Stimulated activated memory B cell treated with anti-CD40 and anti-IgM and Interleukin-4, amounts not matched to agents 10 μg/mL and 1 μg/mL and 100 μg/mL, for 72 hours (primary cell): ENCODE measurements around the gene FOXN3.

Source experiments
- ATAC-seq: fragments of 150-1000 bp; cut with Tn5 transposase; 2 replicates; pipeline ENCODE4 v1.10.0; 2021
- H3K27ac Mint-ChIP-seq: one replicate; pipeline ENCODE4 v1.8.0; 2022; ENCODE audit warnings: mild to moderate bottlenecking, mixed read lengths
- H3K27me3 Mint-ChIP-seq: one replicate; pipeline ENCODE4 v1.8.0; 2022; ENCODE audit warnings: mixed read lengths
- H3K36me3 Mint-ChIP-seq: one replicate; pipeline ENCODE4 v1.8.0; 2022; ENCODE audit warnings: mixed read lengths
- H3K4me1 Mint-ChIP-seq: one replicate; pipeline ENCODE4 v1.8.0; 2022; ENCODE audit warnings: mixed read lengths
- H3K4me3 Mint-ChIP-seq: one replicate; pipeline ENCODE4 v1.8.0; 2022; ENCODE audit warnings: mild to moderate bottlenecking, moderate library complexity, mixed read lengths
- H3K9me3 Mint-ChIP-seq: one replicate; pipeline ENCODE4 v1.8.0; 2022; ENCODE audit warnings: mixed read lengths

The FOXN3 gene

DNA sequence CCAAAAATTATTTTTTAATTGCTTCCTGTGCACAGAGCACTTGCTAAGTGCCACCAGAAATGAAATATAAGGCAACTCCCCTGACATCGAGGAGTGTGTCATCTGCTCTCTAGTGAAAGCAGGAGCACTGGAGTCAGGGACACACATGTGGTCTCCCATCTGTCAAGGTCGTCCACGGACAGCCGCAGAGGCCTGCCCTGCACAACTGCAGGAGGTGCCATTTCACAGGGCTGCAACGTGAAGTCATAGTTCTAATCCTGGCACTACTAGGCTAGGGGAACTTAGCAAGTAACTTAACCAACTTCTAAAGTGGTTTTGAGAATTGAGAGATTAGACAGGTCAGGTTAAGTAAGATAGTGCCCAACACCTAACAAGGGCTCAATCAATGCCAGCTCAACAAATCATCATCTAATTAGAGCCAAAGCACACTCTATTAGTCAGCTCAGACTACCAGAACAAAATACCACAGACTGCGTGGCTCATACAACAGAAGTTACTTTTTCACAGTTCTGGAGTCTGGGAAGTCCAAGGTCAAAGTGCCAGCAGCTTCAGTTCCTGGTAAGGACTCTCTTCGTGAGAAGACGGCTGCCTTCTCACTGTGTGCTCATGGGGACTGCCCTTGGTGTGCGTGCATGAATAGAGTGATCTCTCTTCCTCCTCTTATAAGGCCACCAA lies 30.7 kb downstream of the FOXN3 start:
- H3K9me3 Mint-ChIP-seq, result no peaks in the 10 kb centered on the region
- peak overlapping the region; percentile 94 for H3K27ac Mint-ChIP-seq
- peaks cover 34% of the 10 kb centered on the region for H3K36me3 Mint-ChIP-seq
- H3K4me3 Mint-ChIP-seq, result no peak overlapping the region
- H3K4me1 Mint-ChIP-seq, result peaks cover 81% of the 10 kb centered on the region
- peak; percentile 67 for ATAC-seq
- H3K27me3 Mint-ChIP-seq, result no peaks in the 10 kb centered on the region

DNA sequence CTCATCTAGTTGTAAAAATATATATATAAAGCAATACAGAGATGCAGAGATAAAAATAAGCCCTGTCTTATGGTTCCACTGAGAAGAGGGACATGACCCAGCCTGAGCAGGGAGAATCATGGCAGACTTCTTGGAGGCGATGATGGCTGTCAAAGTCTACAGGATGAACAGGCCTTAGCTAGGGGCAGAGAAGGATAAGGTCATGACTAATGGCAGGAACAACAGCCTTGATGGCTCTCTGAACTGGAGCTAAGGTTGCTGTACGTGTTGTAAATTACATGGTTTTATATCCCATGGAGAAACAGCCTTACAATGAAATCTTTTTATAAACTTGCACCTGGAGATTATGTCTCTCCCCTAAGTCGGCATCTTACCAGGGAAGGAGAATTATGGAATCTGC lies 32.4 kb downstream of the FOXN3 start:
- Mint-ChIP-seq H3K27me3 (no peaks in the 10 kb centered on the region), H3K27ac (peak overlapping the region; percentile 94), H3K4me3 (peak overlapping the region; percentile 61), H3K9me3 (peaks cover 4% of the 10 kb centered on the region), H3K4me1 (peaks cover 80% of the 10 kb centered on the region), H3K36me3 (peaks cover 42% of the 10 kb centered on the region)
- no peak for ATAC-seq

DNA sequence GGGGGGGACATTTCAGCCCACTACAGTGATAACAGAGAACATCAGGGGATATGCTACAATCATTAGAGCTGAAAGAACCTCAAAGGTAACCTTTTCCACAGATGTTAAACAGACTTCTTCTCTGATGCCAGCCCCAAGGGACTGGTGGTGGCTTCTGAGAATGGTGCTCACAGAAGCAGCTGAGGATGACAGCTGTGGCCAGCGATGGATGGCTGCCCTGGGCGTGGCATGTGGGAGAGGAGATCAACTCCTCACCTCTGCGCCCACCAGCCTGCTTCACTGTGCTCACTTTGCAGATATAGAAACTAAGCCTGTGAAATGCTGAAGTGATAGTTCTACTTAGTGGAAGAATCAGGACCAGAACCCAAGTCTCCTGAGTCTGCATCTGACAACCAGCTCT lies 33.0 kb downstream of the FOXN3 start:
- Mint-ChIP-seq H3K27ac (peak overlapping the region; percentile 94), H3K27me3 (no peaks in the 10 kb centered on the region), H3K4me3 (peak overlapping the region; percentile 61), H3K4me1 (peaks cover 77% of the 10 kb centered on the region), H3K9me3 (peaks cover 4% of the 10 kb centered on the region), H3K36me3 (peaks cover 39% of the 10 kb centered on the region)
- ATAC-seq, result peak; percentile 97

DNA sequence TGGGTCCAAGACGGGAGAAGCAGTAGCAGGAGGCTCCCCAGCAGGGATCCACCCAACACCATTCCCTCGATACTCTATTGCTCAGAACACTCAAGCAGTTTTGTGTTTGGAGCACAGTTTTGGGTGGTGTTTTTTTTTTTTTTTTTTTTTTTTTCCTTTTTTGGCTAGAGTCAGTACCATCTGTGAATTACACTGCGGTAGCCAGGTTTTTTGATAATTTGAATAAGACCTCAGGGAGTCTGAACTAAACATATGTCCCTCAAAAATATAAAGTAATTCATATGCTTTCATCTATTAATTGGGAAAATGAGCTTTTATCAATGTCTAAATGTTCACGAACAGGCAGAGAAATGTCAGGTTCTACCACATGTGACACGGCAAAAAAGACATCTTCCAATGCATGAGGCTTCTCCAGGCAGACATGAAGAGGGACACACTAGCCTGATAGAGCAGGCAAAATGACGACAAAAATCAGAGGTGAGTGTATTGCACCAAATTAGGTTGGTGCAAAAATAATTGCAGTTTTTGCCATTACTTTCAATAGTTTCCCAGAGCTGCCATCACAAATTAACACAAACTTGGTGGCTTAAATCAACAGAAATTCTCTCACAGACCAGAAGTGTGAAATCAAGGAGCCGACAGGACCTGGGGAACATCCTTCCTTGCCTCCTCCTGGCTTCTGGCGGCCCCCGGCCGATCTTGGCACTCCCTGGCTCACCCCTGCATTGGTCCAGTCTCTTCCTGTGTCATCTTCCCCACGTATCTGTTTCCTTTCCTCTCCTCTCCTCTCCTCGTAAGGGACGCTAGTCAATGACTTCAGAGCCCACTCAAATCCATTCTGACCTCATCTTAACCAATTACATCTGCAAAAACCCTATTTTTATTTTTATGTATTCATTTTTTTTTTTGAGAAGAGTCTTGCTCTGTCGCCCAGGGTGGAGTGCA lies 33.9 kb downstream of the FOXN3 start:
- peak; percentile 21 for ATAC-seq
- Mint-ChIP-seq H3K9me3 (peaks cover 4% of the 10 kb centered on the region), H3K4me3 (peak overlapping the region; percentile 61), H3K27me3 (no peaks in the 10 kb centered on the region), H3K36me3 (peaks cover 37% of the 10 kb centered on the region), H3K27ac (peak overlapping the region; percentile 94), H3K4me1 (peaks cover 77% of the 10 kb centered on the region)

DNA sequence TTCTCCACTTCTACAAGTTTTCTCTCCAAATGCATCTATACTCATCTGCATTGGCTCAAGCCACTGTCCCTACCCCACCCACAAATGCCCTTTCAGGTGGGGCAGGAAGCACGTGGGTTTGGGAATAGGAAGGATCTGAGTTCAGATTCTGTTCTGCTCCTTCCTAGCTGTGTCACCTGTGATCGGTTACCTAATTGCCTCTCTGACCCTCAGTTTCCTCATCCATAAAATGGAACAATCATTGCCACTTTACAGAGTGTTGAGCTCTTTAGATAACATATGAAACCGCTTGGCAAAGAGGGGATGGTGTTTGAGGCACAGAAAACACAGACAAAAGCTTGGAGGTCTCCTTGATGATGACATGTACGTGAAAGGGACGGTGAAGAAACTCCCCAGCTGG lies 34.5 kb downstream of the FOXN3 start:
- no peak for ATAC-seq
- Mint-ChIP-seq H3K4me1 (peaks cover 77% of the 10 kb centered on the region), H3K27ac (peak overlapping the region; percentile 94), H3K36me3 (peaks cover 31% of the 10 kb centered on the region), H3K27me3 (no peaks in the 10 kb centered on the region), H3K4me3 (peak overlapping the region; percentile 38), H3K9me3 (peaks cover 4% of the 10 kb centered on the region)

DNA sequence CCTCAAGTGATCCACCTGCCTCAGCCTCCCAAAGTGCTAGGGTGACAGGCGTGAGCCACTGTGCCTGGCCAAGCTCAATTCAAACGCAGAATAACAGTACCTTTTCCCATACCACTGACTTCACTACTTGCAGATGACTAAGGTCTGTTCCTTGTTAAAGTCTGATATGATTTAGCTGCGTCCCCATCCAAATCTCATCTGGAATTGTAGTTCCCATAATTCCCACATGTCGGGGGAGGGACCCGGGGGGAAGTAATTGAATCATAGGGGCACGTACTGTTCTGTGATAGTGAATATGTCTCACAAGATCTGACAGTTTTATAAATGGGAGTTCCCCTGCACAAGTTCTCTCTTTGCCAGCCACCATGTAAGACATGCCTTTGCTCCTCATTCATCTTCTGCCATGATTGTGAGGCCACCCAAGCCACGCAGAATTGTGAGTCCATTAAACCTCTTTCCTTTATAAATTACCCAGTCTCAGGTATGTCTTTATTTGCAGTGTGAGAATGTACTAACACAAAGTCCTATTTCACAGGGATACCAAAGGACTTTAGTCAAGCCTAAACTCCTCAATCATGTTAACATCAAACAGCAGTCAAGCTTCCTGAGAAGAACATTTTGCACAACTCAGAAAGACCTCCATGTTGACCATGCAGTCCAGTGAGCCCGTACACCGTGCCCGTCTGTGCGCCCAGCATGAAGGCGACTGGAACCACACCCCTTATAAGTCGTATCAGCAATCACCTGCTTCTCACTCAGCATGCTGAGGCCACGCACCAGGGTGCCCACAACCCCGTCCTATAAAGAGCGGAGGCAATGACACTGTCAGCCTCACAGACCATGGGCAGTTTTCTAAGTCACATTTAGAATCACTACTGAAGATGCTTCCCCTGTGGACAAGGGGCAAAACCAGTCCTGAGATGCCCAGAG lies 36.9 kb downstream of the FOXN3 start:
- no peak for ATAC-seq
- Mint-ChIP-seq H3K36me3 (peaks cover 30% of the 10 kb centered on the region), H3K4me3 (no peak overlapping the region), H3K27me3 (no peaks in the 10 kb centered on the region), H3K4me1 (peaks cover 63% of the 10 kb centered on the region), H3K9me3 (peaks cover 4% of the 10 kb centered on the region), H3K27ac (no peak overlapping the region)

DNA sequence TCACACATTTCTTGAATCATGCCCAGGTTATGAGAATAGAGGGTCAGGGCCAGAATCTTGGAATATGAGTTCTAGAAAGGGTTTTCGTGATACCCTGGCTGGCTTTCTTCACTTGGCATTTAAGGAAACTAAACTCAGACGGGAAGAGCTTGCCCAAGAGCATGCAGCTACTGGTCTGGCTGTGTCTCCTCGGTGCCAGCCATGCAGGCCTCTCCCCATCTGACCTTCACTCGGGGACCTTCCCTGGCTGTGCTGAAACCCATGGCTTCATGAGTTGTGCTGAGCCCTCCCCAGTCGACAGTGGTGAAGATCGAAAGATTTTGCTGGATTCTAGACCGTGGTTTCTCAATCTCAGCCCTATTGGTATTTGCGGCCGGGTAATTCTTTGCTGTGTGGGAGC lies 38.0 kb downstream of the FOXN3 start:
- peaks cover 30% of the 10 kb centered on the region for H3K36me3 Mint-ChIP-seq
- H3K9me3 Mint-ChIP-seq, result peaks cover 4% of the 10 kb centered on the region
- H3K4me3 Mint-ChIP-seq, result no peak overlapping the region
- ATAC-seq, result no peak
- no peaks in the 10 kb centered on the region for H3K27me3 Mint-ChIP-seq
- H3K27ac Mint-ChIP-seq, result peak overlapping the region; percentile 72
- peaks cover 51% of the 10 kb centered on the region for H3K4me1 Mint-ChIP-seq

DNA sequence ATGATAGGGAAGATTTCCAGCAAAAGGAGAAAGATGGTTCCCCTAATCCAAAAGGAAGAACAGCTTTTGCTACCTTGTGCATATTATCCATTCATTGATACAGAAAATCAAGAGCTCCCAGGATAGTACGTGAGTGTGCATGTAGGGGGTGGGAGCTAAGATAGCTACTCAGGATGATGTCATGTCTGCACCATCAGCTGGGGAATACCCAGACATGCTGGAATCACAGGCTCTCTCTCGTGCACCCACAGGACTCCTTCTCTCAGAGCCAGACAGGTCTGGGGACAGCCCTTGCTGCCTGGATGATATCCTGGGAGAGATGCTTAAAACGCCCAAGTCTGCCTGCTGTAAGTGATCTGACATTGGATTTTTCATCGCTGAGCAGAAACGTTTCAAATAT lies 38.9 kb downstream of the FOXN3 start:
- H3K4me3 Mint-ChIP-seq, result no peak overlapping the region
- H3K27me3 Mint-ChIP-seq, result no peaks in the 10 kb centered on the region
- peak overlapping the region; percentile 72 for H3K27ac Mint-ChIP-seq
- peak; percentile 82 for ATAC-seq
- peaks cover 31% of the 10 kb centered on the region for H3K36me3 Mint-ChIP-seq
- peaks cover 45% of the 10 kb centered on the region for H3K4me1 Mint-ChIP-seq
- peaks cover 4% of the 10 kb centered on the region for H3K9me3 Mint-ChIP-seq

DNA sequence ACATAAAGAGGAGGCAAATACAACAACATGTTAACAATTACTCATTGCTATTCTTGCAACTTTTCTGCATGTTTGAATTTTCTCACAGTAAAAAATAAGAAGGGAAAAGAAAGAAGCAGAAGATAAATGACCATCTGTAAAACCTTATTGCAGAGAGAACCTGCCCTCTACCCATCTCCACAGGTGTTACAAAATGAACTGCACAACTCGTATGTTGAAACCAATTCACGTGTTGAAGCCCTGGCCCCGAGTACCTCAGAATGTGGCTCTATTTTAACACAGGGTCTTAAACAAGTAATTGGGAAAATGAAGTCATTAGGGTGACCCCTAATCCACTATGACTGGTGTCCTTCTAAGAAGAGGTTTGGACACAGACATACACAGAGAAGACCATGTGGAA lies 39.5 kb downstream of the FOXN3 start:
- Mint-ChIP-seq H3K36me3 (peaks cover 35% of the 10 kb centered on the region), H3K27ac (peak overlapping the region; percentile 72), H3K4me1 (peaks cover 45% of the 10 kb centered on the region), H3K27me3 (no peaks in the 10 kb centered on the region), H3K4me3 (no peak overlapping the region), H3K9me3 (peaks cover 4% of the 10 kb centered on the region)
- ATAC-seq, result no peak

DNA sequence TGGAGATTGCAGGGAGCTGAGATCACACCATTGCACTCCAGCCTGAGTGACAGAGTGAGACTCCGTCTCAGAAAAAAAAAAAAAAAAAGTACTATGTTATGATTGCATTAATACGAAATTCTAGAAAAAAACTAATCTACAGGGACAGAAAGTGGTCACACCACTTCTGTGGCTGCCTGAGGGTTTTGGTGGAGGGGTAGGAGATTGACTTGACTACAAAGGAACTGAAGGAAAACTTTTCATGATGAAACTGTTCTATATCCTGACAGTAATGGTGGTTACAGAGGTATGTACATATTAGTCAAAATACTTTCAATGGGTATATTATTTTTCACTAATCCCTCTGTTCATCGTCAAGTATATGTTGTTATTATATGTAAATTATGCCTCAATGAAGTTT lies 42.1 kb downstream of the FOXN3 start:
- ATAC-seq, result no peak
- H3K36me3 Mint-ChIP-seq, result peaks cover 30% of the 10 kb centered on the region
- H3K4me1 Mint-ChIP-seq, result peaks cover 58% of the 10 kb centered on the region
- H3K27ac Mint-ChIP-seq, result no peak overlapping the region
- H3K9me3 Mint-ChIP-seq, result no peaks in the 10 kb centered on the region
- H3K4me3 Mint-ChIP-seq, result no peak overlapping the region
- no peaks in the 10 kb centered on the region for H3K27me3 Mint-ChIP-seq

DNA sequence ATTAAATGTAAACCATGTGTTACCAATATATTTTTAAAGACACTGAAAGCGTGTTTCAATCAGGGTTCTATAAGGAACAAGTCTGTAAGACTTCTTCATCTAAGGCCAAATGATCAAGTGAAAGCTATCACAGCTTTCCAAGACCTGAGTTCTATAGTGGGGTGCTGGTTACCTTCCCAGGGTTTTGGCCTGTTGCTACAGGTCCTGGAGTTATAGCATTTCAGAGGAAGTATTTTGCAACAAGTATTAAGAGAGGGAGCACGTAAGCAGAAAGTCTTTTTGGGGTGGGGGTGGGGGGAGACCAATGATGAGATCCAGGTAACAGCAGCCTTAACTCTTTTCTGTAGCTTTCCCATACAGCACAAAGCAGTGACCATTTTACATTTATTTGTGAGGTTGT lies 43.8 kb downstream of the FOXN3 start:
- Mint-ChIP-seq H3K9me3 (no peaks in the 10 kb centered on the region), H3K36me3 (peaks cover 23% of the 10 kb centered on the region), H3K27me3 (no peaks in the 10 kb centered on the region), H3K4me1 (peaks cover 58% of the 10 kb centered on the region), H3K4me3 (no peak overlapping the region), H3K27ac (peak overlapping the region; percentile 80)
- ATAC-seq, result no peak

DNA sequence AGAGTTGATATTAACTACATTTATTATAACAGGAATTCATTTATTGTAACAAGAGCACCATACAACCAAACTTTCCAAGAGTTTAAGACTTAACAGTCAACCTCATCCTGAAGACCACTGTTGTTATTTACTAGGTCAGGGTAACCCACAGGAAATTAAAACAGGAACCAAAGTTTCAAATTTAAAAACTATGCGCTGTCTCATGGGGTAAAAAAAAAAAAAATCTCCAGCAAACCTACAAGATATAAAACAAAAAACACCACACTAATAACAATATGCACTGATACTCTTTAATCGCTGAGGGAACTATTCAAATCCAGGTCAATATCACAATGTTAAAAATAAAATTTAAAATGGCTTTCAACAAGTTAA lies 44.5 kb downstream of the FOXN3 start:
- peaks cover 26% of the 10 kb centered on the region for H3K36me3 Mint-ChIP-seq
- H3K4me1 Mint-ChIP-seq, result peaks cover 58% of the 10 kb centered on the region
- no peaks in the 10 kb centered on the region for H3K27me3 Mint-ChIP-seq
- ATAC-seq, result no peak
- H3K27ac Mint-ChIP-seq, result peak overlapping the region; percentile 80
- H3K4me3 Mint-ChIP-seq, result peak overlapping the region; percentile 31
- no peaks in the 10 kb centered on the region for H3K9me3 Mint-ChIP-seq

DNA sequence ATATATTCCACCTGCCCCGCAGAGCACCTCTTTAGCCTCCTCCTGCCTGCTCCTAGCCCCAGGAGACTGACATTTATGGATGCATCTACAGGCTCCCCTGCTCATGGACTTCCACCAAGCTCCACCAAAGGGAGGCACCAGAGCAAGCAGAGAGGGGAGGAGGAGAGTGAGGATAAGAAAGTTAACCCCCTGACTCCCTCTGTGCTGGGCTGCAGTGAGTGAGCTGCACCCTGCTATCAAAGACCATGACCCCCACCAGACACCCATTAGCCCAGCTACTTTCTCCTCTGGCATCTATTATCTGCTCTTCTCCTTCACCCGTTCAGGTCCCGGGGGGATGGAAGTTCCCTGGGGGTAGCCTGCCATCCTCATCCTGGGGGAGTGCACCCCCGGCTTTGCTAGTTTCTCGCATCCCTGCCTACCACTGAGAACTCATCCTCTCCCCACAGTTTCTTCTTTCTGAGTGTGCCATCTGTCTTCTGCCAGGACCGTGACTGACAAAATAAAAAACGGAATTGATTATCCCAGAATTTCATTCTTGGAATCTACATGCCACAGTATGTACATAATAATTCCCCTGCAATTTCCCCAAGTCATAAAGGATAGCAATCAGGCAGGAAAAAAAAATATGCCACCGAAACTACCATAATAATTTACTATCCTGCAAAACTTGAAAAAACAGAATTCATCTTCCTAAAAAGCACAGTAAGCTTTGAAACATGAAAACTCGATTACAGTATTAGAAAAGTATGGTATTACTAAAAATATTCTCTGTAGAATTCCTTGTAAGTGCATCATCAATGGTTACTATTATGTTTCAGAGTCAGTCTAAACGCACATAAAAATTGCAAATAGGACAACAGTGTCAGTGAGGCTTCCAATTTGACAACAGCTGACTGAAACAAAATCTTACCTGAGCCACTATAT lies 45.2 kb downstream of the FOXN3 start:
- peaks cover 58% of the 10 kb centered on the region for H3K4me1 Mint-ChIP-seq
- no peak for ATAC-seq
- no peaks in the 10 kb centered on the region for H3K27me3 Mint-ChIP-seq
- H3K27ac Mint-ChIP-seq, result peak overlapping the region; percentile 80
- no peaks in the 10 kb centered on the region for H3K9me3 Mint-ChIP-seq
- H3K36me3 Mint-ChIP-seq, result peaks cover 24% of the 10 kb centered on the region
- H3K4me3 Mint-ChIP-seq, result peak overlapping the region; percentile 18

DNA sequence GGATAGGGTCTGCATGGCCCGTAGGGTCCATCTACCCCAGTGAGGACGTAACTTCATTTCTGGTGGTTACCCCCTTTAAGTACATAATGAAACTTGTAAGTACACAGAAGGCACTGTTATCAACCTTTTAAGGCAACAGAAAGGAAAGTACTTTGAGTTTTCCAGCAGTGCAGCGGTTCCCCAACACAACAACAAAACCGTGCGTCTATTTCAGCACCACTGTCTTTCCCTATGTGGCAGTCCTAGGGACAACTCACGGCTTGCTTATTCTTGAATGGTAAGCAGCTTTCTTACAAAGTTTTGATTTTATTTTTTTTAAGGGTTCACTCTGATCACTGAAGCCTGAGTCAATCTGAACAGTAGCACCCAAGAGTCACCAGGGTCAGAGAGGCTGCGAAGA lies 46.3 kb downstream of the FOXN3 start:
- Mint-ChIP-seq H3K9me3 (no peaks in the 10 kb centered on the region), H3K27me3 (no peaks in the 10 kb centered on the region), H3K4me3 (no peak overlapping the region), H3K27ac (peak overlapping the region; percentile 80), H3K4me1 (peaks cover 63% of the 10 kb centered on the region), H3K36me3 (peaks cover 22% of the 10 kb centered on the region)
- no peak for ATAC-seq
